ENCODE results near the gene KRTAP10-4. TPM values are rescaled to one million over a fixed set of nuclear protein-coding genes. Genes with fewer than 3 reads are reported as not detected.
"Not testable (repeated sequence)": the region's sequence is repeated elsewhere in the genome, so short reads cannot be mapped to it uniquely, and the experiment has no call there.

KRTAP10-4 gene
- total RNA-seq, 1 experiment from 2014 or later = not detected

DNA sequence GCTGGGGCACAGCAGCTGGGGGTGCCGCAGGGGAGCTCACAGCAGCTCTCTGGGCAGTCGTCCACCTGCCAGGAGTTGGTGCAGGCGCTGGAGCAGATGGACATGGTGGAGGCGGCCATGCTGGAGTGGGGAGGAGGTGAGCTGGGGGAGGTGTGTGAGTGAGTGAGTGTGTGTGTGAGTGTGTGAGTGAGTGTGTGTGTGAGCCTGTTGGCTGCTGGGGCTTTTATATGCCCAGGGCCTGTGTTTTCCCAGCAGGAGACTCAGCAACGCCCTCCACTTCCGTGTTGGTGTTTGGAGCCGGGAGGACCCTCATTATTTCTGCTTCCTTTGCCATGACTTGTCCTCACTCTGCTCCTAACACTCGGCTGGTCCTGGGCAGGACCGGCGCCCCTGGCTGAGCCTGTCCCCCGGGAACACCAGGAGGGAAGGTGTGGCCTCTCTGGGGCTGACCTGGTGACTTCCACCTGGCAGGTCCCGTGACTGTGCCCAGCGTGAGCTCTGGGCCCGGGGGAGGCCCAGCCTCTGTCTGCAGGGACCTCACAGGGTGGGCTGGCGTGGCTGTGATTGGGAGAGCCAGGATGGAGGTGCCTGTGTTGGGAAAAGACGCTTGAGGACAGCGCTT lies 22.1 kb upstream of the KRTAP10-4 start, which contains the start of gene KRTAP10-2:
KRTAP10-2 (minus strand) TSS at position 166 of the 622 bp plus-strand sequence; CDS start at position 119, 47 bp downstream.
- DNase-seq (ENCODE audit: low read depth, low spot score) = no peak
- in situ Hi-C loops (cut with HindIII; ENCODE audit: low pct_unique_long_range_greater_than_20kb, low sequenced_read_pairs) = no loop called here

DNA sequence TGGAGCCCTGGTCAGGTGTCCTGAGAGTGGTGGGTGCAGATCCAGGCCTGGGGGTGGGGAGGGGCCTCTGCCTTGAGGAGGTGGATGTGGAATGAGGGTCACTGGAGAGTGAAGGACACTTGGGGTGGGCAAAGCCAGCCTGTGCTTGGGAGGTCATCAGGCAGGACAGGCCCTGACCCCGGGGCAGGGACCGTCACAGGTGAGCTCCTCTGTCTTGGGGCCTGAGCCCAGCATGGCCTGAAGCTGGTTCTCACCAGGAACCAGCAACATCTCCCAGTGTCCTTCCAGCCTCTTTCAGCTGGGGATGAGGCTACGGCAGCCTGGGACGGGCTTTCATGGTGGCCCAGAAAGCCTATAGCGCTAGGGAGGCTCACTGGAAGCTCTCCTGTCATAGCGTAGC lies 21.4 kb upstream of the KRTAP10-4 start:
- DNase-seq (ENCODE audit: low read depth, low spot score) = no peak
- in situ Hi-C loops (cut with HindIII; ENCODE audit: low pct_unique_long_range_greater_than_20kb, low sequenced_read_pairs) = no loop called here

DNA sequence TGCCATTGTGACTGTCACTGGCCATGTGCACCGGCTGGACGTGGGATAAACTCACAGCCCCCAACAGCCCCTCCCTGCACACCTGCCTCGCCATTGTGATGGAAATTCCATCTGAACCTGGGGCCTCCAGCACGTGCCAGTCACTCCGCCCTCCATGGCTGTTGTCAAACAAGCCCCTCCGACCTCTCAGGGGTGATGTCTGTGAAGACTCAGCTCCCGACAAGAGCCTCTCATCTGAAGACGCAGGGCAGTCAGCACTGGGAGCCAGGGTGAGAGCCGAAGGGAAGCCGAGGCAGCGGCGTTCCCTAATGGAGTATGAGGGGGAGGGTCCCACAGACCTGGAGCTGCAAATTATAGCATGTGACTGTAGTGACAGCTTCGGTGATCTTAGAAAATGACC lies 20.8 kb upstream of the KRTAP10-4 start:
- in situ Hi-C loops (cut with HindIII; ENCODE audit: low pct_unique_long_range_greater_than_20kb, low sequenced_read_pairs) = no loop called here
- DNase-seq (ENCODE audit: low read depth, low spot score) = no peak

DNA sequence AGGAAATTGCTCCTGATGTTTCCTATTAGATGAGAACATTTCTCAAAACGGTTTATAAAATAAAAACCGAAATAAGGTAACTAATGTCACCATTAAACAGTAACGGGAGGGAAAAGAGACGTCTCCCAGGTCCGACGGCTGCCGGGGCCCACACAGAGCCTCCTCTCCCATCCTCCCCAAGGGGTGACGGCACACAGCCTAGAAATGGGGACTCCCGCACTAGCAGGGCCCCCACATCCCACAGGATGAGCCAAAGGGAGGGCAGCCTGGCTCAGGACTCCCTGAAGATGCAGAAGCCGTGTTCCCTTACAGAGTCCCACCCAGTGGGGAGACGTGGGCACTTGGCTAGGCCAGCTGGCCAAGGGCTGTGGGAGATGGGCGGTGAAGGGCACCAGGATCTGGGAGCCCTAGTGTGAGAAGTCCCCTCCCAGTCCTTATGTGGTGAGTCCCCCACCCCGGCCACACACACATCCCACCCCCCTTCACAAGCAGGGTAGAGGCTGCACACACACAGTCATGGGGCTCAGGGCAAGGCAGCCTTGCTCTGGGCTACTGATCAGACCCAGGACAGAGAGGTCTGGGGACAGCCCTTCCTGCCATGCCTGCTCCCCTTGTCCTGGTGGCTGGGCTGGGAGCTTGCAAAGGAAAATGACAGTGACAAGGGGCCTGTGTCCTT lies 18.2 kb upstream of the KRTAP10-4 start:
- in situ Hi-C loops (cut with HindIII; ENCODE audit: low pct_unique_long_range_greater_than_20kb, low sequenced_read_pairs) = no loop called here

DNA sequence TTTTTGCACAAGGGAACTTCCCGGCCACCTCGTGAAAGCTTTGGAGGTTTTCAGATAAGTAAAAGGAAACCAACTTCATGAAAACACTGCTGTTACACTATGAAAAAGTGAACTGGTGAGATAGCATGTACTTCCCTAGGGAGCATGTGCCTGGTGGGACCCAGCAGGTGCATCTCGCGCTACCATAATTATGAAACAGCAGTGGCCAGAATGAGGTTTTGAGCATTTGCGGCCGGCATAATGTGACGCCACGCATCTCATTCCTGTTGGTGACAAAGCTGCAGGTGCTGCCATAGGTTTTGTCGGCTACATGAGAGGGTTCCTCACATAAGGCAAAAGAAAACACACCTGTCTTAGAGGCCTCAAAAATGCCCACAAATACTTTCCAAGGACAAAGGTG lies 16.6 kb upstream of the KRTAP10-4 start:
- no peak for DNase-seq (ENCODE audit: low read depth, low spot score)
- in situ Hi-C loops (cut with HindIII; ENCODE audit: low pct_unique_long_range_greater_than_20kb, low sequenced_read_pairs) = no loop called here

More for the DNA sequence above, 18.2 kb upstream of the KRTAP10-4 start:
- DNase-seq (ENCODE audit: low read depth, low spot score) = no peak

DNA sequence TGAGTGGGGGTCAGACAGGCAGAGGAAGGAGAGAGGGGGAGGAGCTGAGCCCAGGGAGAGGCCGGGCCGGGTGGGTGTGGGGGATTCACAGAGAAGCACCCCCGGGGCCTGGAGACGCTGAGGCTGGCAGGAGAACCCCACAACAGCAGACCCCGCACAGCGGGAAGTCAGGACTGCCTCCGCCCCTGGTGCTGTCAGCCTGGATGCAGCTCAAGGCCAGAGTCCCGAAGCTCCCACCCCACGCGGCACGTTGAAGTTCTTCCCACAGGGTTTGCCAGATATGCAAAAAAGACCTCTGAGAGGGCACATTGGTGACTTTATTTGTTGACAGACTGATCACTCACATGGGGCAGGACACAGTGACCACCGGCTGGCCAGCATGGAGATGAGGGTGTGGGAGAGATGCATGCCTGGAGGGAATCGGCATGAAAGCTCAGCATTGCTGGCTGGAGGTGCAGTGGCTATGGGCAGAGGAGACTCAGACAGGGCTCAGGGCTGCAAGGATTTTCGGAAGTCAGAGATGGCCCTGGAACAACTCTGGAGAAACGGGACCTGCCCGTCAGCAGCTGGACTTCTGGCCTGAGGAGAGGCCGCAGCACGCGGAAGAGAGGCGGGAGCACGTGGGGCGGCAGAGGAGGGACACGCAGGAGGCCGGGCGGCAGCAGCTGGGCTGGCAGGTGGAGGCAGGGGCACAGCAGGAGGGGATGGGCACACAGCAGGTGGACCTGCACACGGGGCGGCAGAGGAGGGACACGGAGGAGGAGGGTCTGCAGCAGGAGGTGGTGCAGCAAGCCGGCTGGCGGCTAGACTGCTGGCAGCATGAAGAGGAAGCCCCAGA lies 15.8 kb upstream of the KRTAP10-4 start:
- DNase-seq (ENCODE audit: low read depth, low spot score) = no peak
- in situ Hi-C loops (cut with HindIII; ENCODE audit: low pct_unique_long_range_greater_than_20kb, low sequenced_read_pairs) = no loop called here

DNA sequence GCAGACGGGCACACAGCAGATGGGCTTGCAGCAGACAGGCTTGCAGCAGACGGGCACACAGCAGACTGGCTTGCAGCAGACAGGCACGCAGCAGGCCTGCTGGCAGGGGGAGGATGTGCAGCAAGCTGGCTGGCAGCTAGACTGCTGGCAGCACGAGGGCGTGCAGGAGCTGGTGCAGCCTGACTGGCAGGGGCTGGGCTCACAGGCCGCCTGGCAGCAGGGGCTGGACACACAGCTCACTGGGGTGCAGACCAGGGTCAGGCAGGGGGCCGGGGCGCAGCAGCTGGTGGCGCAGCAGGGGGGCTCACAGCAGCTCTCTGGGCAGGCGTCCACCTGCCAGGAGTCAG lies 15.2 kb upstream of the KRTAP10-4 start:
- DNase-seq (ENCODE audit: low read depth, low spot score); in situ Hi-C loops (cut with HindIII; ENCODE audit: low pct_unique_long_range_greater_than_20kb, low sequenced_read_pairs): not testable (repeated sequence)

DNA sequence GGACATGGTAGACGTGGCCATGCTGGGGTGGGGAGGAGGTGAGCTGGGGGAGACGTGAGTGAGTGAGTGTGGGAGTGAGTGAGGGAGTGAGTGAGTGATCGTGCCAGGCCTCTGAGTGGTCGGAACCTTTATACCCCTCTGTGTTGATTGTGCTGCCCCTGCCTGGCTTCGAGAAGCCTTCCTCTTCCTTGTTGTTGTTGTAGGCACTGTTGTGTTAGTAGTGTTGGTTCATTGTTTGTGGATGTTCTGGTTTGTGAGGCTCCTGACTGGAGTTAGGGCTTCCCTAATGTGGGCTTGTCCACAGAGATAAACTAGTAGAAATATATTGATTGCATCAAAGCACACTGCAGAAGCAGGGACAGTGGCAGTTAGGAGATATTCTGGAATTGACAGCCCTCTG lies 14.8 kb upstream of the KRTAP10-4 start, which contains the start of gene KRTAP10-3:
KRTAP10-3 (minus strand) TSS at position 101 of the 400 bp plus-strand sequence; CDS start at position 21, 80 bp downstream.
- no peak for DNase-seq (ENCODE audit: low read depth, low spot score)
- in situ Hi-C loops (cut with HindIII; ENCODE audit: low pct_unique_long_range_greater_than_20kb, low sequenced_read_pairs) = no loop called here

DNA sequence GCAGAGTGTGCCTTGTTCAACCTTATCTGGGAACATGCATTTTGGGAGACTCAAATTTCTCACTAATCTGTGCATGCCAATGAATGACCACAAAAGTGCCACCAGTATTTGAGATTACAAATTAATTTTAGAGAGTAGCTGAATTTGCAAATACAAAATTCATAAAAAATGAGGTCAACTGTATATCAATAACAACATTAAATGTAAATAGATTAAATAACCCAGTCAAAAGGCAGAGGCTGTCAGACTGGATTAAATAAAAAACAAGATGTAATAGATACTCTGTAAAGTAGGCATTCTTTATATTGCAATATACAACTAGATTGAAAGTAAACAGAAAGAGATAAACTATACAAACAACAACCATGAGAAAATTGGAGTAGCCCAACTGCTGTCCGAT lies 9.4 kb upstream of the KRTAP10-4 start:
- in situ Hi-C loops (cut with HindIII; ENCODE audit: low pct_unique_long_range_greater_than_20kb, low sequenced_read_pairs) = no loop called here
- DNase-seq (ENCODE audit: low read depth, low spot score) = no peak

DNA sequence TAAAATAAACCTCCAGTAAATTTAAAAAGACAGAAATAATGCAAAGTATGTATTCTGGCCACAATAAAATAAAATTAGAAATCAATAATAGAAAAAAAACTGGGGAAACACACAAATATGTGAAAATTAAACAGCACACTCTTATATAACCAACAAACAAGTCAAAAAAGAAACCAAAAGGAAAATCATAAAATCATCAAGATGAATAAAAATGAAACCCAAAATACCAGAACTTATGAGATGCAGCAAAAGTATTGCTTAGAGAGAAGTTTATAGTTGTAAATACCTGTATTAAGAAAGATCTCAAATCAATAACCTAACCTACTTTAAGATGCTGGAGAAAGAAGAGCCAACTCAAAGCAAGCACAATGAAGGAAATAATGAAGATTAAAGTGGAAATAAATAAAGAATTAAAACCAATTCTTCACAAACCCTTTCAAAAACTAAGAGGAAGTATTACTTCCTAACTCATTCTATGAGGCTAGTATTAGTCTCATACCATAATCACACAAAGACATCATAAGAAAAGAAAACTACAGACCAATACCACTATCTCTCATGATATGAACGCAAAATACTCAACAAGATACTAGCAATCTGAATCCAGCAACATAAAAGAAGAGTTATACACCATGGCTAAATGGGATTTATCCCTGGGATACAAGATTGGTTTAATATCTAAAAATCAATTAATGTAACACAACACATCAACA lies 8.5 kb upstream of the KRTAP10-4 start:
- no peak for DNase-seq (ENCODE audit: low read depth, low spot score)
- in situ Hi-C loops (cut with HindIII; ENCODE audit: low pct_unique_long_range_greater_than_20kb, low sequenced_read_pairs) = no loop called here

DNA sequence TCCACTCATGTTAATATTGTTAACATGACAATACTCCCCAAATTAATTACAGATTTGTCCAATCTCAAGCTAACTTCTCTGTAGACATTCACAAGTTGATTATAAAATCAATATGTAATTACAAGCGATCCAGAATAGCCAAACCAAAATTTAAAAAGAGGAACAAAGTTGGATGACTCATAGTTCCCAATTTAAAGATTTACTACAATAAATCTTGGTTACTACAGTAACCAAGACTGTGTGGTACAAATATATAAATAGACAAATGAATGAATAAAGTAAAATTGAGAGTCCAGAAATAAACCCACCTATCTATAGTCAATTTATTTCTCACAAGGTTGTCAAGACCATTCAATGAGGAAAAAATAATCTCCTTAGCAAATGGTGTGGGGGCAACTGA lies 7.1 kb upstream of the KRTAP10-4 start:
- no peak for DNase-seq (ENCODE audit: low read depth, low spot score)
- in situ Hi-C loops (cut with HindIII; ENCODE audit: low pct_unique_long_range_greater_than_20kb, low sequenced_read_pairs) = no loop called here

DNA sequence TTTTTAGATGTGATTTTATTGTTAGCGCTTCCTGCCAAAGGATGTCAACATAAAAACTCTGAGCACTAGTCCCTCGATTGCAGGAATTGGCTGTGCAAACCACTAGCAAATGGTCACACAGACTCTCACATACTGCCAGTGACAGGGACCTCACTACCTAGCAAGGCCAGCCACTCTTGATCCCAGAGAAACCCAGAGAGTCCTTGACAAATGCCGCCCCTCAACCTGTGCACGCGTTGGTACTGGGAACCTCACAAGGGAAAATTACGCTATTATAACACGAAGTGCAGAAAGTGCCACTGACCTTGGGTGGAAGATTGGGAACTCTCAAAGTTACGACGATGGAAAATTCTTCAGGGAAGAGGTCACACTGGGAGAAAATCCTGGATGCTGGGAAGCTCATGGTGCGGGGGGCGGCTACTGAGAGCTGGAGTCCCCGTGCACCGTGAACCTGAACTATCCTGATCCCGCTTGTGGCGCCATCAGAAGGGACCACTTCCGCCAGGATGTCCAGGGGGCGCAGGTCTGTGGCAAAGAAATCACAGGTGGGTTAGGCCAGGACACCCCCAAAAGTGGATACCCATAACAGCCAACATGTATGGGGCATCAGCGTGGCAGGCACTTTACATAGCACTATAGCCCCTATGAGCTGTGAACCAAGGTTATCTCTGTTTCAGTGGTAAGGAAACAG lies 5.9 kb upstream of the KRTAP10-4 start:
- no peak for DNase-seq (ENCODE audit: low read depth, low spot score)
- in situ Hi-C loops (cut with HindIII; ENCODE audit: low pct_unique_long_range_greater_than_20kb, low sequenced_read_pairs) = no loop called here

DNA sequence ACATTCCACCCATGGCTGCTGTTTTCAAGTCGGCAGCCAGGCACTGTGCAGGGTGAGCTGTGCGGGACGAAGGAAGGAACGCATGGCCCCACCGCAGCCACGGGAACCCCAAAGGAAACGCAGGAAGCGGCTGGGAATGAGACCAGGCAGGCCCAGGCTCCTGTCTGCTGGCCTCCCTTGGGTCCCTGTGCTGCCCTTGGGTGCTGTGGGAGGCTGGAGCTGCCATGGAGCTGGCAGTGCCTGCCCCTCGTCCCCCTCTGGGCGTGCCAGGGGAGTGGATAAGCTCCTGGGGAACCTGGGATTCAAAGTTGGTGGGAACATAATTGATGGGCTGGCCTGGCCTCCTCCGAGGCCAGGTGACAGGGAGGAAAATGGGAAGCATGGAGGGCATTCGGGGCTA lies 5.3 kb upstream of the KRTAP10-4 start:
- in situ Hi-C loops (cut with HindIII; ENCODE audit: low pct_unique_long_range_greater_than_20kb, low sequenced_read_pairs) = no loop called here
- DNase-seq (ENCODE audit: low read depth, low spot score) = no peak

DNA sequence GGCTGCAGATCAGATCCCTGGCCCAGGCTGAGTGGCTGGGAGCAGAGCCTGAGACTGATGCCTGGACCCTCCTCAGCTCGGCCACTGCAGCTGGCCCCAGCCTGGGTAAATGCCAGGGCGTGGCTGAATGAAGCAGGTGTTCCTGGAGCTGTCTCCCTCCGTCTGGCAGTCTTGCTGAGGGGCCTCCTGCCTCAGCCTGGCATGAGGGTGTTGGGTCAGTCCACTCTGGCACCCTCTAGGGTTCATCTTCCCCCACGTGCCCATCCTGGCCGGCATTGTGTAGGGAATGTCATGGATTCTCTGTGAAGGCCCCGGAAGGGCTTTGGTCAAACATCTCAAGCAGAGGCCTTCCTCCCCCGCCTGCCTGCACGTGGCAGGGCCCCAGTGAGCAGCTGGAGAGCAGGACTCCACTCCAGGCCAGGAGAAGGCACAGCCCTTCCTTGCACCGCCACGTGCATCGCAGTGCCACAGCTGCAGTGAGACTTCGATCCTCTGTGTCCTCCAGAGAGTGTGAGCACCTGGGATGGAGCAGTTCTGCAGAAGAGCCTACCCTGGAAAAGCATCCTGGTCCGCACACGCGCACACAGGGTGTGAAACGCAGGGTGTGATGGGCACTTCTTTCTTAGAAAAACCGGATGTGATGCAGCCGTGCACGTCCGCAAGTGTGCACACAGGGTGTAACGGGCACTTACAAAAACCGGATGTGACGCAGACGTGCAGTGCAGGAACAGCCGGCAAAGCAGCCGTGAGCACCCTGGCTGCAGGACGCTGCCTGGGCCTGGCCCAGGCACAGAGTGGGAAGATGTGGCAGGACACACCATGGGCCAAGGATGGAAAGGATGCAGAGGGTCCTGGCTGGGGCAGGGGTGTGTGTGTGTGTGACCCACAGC lies 4.6 kb upstream of the KRTAP10-4 start:
- in situ Hi-C loops (cut with HindIII; ENCODE audit: low pct_unique_long_range_greater_than_20kb, low sequenced_read_pairs) = no loop called here

DNA sequence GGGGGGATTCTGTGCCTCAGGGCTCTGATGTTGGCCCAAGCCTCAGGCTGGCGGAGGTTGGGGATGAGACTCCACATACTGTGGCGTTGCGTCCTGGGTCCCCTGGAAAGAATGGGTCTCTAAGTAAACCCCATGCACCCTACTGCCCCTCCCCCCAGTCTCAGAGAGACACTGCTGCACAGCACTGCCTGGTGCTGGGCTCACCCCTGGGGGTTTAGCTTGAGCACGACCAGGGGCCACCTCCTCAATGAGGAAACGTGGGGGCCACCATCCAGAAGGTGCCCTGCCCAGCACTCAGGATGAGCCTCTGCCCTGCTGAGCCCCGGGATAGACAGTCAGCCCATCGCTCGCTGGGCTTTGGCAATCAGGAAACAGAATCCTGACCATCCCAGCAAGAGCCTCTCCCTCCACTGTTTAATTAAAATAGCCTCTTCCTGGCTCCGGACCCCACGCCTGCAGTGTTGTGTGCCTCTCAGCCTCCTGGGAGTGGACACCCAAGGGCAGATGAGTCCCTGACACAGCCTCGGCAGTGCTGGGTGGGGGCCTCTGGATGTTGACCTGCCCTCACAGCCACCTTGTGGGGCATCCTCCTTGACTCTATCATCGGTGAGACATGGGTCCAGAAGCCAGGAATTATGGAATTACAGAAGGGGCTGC lies 3.5 kb upstream of the KRTAP10-4 start:
- in situ Hi-C loops (cut with HindIII; ENCODE audit: low pct_unique_long_range_greater_than_20kb, low sequenced_read_pairs) = no loop called here
- DNase-seq (ENCODE audit: low read depth, low spot score) = no peak

More for the DNA sequence above, 4.6 kb upstream of the KRTAP10-4 start:
- DNase-seq (ENCODE audit: low read depth, low spot score) = no peak

DNA sequence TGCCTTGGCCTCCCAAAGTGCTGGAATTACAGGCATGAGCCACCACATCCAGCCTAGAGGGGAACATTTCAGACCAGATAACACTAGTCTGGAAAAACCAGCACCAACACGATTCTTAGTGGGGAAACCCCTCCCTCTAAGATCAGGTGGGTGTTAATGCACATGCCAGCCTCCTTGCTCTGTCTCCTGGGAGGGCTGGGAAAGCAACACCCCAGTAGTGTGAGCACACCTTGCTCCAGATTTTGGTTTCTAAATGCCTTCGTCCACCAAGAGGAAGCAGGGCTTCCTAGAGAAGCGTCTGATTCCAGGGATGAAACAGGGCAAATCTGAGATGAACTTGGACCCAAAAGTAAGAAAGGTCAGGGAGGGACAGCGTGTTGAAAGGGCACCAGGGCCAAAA lies 2.2 kb upstream of the KRTAP10-4 start:
- DNase-seq (ENCODE audit: low read depth, low spot score) = no peak
- in situ Hi-C loops (cut with HindIII; ENCODE audit: low pct_unique_long_range_greater_than_20kb, low sequenced_read_pairs) = no loop called here

All from SK-MEL-5 (cell line).